Measurements from ENCODE around the gene PSMA5.

DNA sequence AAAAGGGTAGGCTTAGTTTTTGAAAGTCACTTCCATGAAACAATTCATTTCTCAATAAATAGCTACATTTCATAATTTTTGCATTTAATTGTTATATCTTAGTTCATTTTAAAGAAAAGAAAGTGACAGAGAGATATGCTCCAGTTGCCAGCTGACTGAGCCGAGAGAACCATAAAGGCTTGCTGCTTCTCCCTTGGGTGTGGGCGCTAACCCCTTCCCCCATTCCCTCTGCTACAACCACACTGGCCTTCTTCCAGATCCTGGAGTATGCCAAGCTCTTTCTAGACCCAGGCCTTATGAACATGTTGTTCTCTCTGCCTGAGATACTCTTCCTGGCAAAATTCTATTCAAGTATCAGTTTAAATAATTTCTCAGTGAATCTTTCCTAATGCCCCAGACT, 40.8 kb downstream of the PSMA5 start:
- TF ChIP-seq, protein P1, sequence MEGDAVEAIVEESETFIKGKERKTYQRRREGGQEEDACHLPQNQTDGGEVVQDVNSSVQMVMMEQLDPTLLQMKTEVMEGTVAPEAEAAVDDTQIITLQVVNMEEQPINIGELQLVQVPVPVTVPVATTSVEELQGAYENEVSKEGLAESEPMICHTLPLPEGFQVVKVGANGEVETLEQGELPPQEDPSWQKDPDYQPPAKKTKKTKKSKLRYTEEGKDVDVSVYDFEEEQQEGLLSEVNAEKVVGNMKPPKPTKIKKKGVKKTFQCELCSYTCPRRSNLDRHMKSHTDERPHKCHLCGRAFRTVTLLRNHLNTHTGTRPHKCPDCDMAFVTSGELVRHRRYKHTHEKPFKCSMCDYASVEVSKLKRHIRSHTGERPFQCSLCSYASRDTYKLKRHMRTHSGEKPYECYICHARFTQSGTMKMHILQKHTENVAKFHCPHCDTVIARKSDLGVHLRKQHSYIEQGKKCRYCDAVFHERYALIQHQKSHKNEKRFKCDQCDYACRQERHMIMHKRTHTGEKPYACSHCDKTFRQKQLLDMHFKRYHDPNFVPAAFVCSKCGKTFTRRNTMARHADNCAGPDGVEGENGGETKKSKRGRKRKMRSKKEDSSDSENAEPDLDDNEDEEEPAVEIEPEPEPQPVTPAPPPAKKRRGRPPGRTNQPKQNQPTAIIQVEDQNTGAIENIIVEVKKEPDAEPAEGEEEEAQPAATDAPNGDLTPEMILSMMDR (IDR thresholded peaks at IDR 0.05), result no peak
- TF ChIP-seq ZFX (IDR thresholded peaks at IDR 0.05; ENCODE audit: borderline replicate concordance), result no peak

Data from 22Rv1 (cell line).